ENCODE results near the gene MAGI2. TPM values are rescaled to one million over a fixed set of nuclear protein-coding genes. Genes with fewer than 3 reads are reported as not detected.
A peak's percentile ranks its signal among the peaks of the same experiment; 100 is the strongest.

MAGI2 gene
- total RNA-seq, 1 experiment from 2014 or later, result 14.3 TPM

DNA sequence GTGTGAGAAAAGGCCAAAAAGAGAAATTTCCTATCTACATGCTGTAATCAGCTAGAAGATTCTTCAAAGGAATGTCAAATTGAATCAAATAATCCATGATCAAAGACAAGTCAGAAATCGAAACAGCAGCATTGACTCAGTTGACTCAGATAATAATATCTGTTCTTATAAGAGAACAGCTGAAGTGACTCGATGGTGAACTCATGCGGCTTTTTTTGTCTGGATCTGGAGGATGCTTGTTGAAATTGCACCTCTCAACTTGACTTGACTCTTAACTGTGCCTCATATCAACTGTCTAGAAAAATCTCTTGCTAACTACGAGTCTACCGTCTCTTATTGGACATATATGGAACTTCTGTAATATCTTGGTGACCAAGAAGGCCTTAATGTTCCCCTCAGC is 1055.4 kb downstream of the MAGI2 start:
- Histone ChIP-seq H3K56ac (ENCODE audit: insufficient read length, low read depth, low read length) (no peak overlapping the region), H2AK5ac (ENCODE audit: insufficient read length, low read length) (no peak overlapping the region), H4K91ac (ENCODE audit: insufficient read length, low read depth, low read length) (no peak overlapping the region), H3K27ac (ENCODE audit: insufficient read length, low read depth, low read length) (no peak overlapping the region), H3T11ph (ENCODE audit: low read length) (no peak overlapping the region), H2BK12ac (ENCODE audit: insufficient read length, low read depth, low read length) (no peak overlapping the region), H2BK5ac (ENCODE audit: insufficient read length, low read length) (no peak overlapping the region), H4K5ac (ENCODE audit: insufficient read length, low read depth, low read length) (no peak overlapping the region), H3K18ac (ENCODE audit: insufficient read length, low read depth, low read length) (no peak overlapping the region), H2BK20ac (ENCODE audit: low read depth, low read length, poor library complexity, severe bottlenecking) (no peak overlapping the region), H2AFZ (ENCODE audit: low read length) (no peak overlapping the region), H3K4me1 (ENCODE audit: insufficient read depth, low read length) (peaks cover 15% of the 10 kb centered on the region), H3K79me2 (ENCODE audit: insufficient read depth, low read length) (no peaks in the 10 kb centered on the region; the same call in 1 of the 2 replicates), H3K4ac (ENCODE audit: low read depth, low read length) (no peak overlapping the region), H4K20me1 (ENCODE audit: control insufficient read depth, insufficient read depth, insufficient read length) (no peaks in the 10 kb centered on the region), H3K23me2 (ENCODE audit: insufficient read length, low read depth, low read length, poor library complexity, severe bottlenecking) (no peaks in the 10 kb centered on the region), H3K14ac (ENCODE audit: insufficient read depth, low read length) (no peak overlapping the region), H4K8ac (replicated peaks; ENCODE audit: insufficient read length, low read depth, low read length) (no peak overlapping the region), H3K23ac (ENCODE audit: insufficient read length, low read depth, low read length) (no peak overlapping the region), H3K4me2 (ENCODE audit: insufficient read depth, insufficient read length, low read length) (no peak overlapping the region), H3K79me1 (ENCODE audit: insufficient read depth, low read depth, low read length, poor library complexity, severe bottlenecking) (no peaks in the 10 kb centered on the region), H2BK120ac (ENCODE audit: low read depth, low read length, poor library complexity, severe bottlenecking) (no peak overlapping the region), H3K9ac (ENCODE audit: extremely low read depth, insufficient read length, low read length) (no peak overlapping the region), H2BK15ac (ENCODE audit: low read depth, low read length) (no peak overlapping the region), H3K9me3 (ENCODE audit: control insufficient read depth, low read depth, low read length) (no peaks in the 10 kb centered on the region), H3K27me3 (ENCODE audit: insufficient read depth, low read length) (no peaks in the 10 kb centered on the region)
- H3K36me3 Mint-ChIP-seq (ENCODE audit: insufficient read depth in 1 of 3, low read depth in 3 of 3), result no peaks in the 10 kb centered on the region; a peak in 1 of 7 replicates
- no CpG with 5 or more reads among the region's 5 CpGs for WGBS (ENCODE audit: extremely low coverage, insufficient read length, low lambda C conversion rate)
- no peak for TF ChIP-seq CTCF (conservative IDR thresholded peaks at IDR 0.05)
- no peak for DNase-seq
- no peaks in the 10 kb centered on the region for H3K27me3 Mint-ChIP-seq (ENCODE audit: low read depth)
- peak overlapping the region in 1 of 3 experiments; percentile 83; a peak in 1 of 7 replicates for H3K27ac Mint-ChIP-seq
- H3K9me3 Mint-ChIP-seq, result no peaks in the 10 kb centered on the region; a peak in 1 of 5 replicates
- peaks cover 70 to 74% of the 10 kb centered on the region in 2 experiments for H3K4me1 Mint-ChIP-seq
- H3K4me3 Mint-ChIP-seq, result no peak overlapping the region
